Neutrophil (primary cell): ENCODE data around the gene ZNHIT6.
A peak's percentile ranks its signal among the peaks of the same experiment; 100 is the strongest.

Experiments
- H3K27ac ChIP-seq: fragments of 200-600 bp; sonication (generic); 2 replicates; pipeline ENCODE4 v1.5.1; 2016; ENCODE audit warnings: mild to moderate bottlenecking, moderate library complexity
- H3K27me3 ChIP-seq: fragments of 200-600 bp; sonication (generic); 2 replicates; pipeline ENCODE4 v1.6.0; 2016; ENCODE audit warnings: mild to moderate bottlenecking
- H3K36me3 ChIP-seq: fragments of 200-600 bp; sonication (generic); 2 replicates; pipeline ENCODE4 v1.5.1; 2017
- H3K4me1 ChIP-seq, 2 experiments: fragments of 200-600 bp in 1 of 2; sonication (generic) in 1 of 2; 1 replicate in 1 of 2; 2 replicates in 1 of 2; pipeline versions ENCODE4 v1.5.1 to v1.6.1; 2013 to 2016; ENCODE audit warnings: low read depth in 1 of 2, low read length in 1 of 2, mild to moderate bottlenecking in 1 of 2, moderate library complexity in 1 of 2; ENCODE audit not compliant: control insufficient read depth in 1 of 2, insufficient read depth in 1 of 2
- H3K4me3 ChIP-seq, 2 experiments: fragments of 200-600 bp in 1 of 2; sonication (generic) in 1 of 2; 1 replicate in 1 of 2; 2 replicates in 1 of 2; pipeline ENCODE4 v1.5.1; 2013 to 2016; ENCODE audit warnings: low read depth in 1 of 2, low read length in 1 of 2, mild to moderate bottlenecking in 1 of 2, moderate library complexity in 1 of 2
- H3K9me3 ChIP-seq: fragments of 200-600 bp; sonication (generic); 2 replicates; pipeline ENCODE4 v1.5.1; 2016
- CTCF ChIP-seq: fragments of 200-600 bp; sonication (generic); IDR thresholded peaks from 2 replicates; pipeline ENCODE4 v1.5.1; 2016; ENCODE audit warnings: antibody characterized with exemption

ZNHIT6 gene

GRCh38 chr1:85707990-85708828 lies at the start of gene ZNHIT6:
Gene ZNHIT6, minus strand, starts transcription at chr1:85708433. Its CDS starts 149 bp downstream, at chr1:85708284.
- H3K9me3 ChIP-seq = no peaks in the 10 kb centered on the region
- TF ChIP-seq CTCF = no peak
- no peak within 1 kb of the TSS for H3K27ac ChIP-seq
- H3K4me3 ChIP-seq = peak within 1 kb of the TSS; percentile 59 to 71
- H3K36me3 ChIP-seq = peaks cover 4% of the 10 kb centered on the region
- H3K4me1 ChIP-seq = peaks cover 18 to 21% of the 10 kb centered on the region in 2 experiments
- H3K27me3 ChIP-seq = no peaks in the 10 kb centered on the region

- Histone ChIP-seq H3K27me3 (no peaks in the 10 kb centered on the region), H3K36me3 (no peaks in the 10 kb centered on the region), H3K4me1 (no peaks in the 10 kb centered on the region), H3K27ac (no peak overlapping the region), H3K4me3 (no peak overlapping the region), H3K9me3 (no peaks in the 10 kb centered on the region)
- TF ChIP-seq CTCF = no peak
Measured at GRCh38 chr1:85756864-85757263, 48.6 kb upstream of the ZNHIT6 start.

DNA sequence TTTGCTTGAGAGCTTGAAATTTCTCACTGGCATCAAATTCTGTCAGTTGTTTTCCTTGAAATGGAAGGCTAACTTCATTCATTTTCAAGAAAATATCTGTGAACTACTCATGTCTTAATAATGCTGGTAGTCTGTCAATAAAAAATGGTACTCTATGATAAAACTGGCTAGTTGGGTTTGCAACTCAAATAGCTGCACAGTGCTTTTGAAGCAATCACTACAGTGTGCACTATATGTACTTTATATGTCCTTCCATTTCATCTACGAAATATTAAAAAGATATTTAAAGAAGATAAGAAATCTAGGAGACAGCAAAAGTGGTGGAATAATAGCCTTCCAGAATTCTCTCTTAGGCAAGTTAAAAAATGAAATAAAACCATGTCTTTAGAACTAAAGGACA lies 39.9 kb upstream of the ZNHIT6 start:
- Histone ChIP-seq H3K27ac (no peak overlapping the region), H3K4me1 (no peaks in the 10 kb centered on the region), H3K4me3 (no peak overlapping the region), H3K27me3 (no peaks in the 10 kb centered on the region), H3K9me3 (no peaks in the 10 kb centered on the region), H3K36me3 (no peaks in the 10 kb centered on the region)
- TF ChIP-seq CTCF = no peak

- H3K27ac ChIP-seq = no peak overlapping the region
- no peaks in the 10 kb centered on the region for H3K9me3 ChIP-seq
- TF ChIP-seq CTCF = no peak
- H3K4me3 ChIP-seq = no peak overlapping the region
- no peaks in the 10 kb centered on the region for H3K4me1 ChIP-seq
- H3K27me3 ChIP-seq = no peaks in the 10 kb centered on the region
- H3K36me3 ChIP-seq = no peaks in the 10 kb centered on the region
Measured at GRCh38 chr1:85746777-85747176, 38.5 kb upstream of the ZNHIT6 start.

- no peak for TF ChIP-seq CTCF
- H3K4me1 ChIP-seq = no peaks in the 10 kb centered on the region
Measured at GRCh38 chr1:85743814-85744213, 35.6 kb upstream of the ZNHIT6 start.

More at GRCh38 chr1:85743814-85744213, 35.6 kb upstream of the ZNHIT6 start:
- no peaks in the 10 kb centered on the region for H3K36me3 ChIP-seq
- H3K9me3 ChIP-seq = no peaks in the 10 kb centered on the region
- no peak overlapping the region for H3K27ac ChIP-seq
- no peaks in the 10 kb centered on the region for H3K27me3 ChIP-seq
- H3K4me3 ChIP-seq = no peak overlapping the region
